ENCODE measurements around the gene KRTAP17-1.

DNA sequence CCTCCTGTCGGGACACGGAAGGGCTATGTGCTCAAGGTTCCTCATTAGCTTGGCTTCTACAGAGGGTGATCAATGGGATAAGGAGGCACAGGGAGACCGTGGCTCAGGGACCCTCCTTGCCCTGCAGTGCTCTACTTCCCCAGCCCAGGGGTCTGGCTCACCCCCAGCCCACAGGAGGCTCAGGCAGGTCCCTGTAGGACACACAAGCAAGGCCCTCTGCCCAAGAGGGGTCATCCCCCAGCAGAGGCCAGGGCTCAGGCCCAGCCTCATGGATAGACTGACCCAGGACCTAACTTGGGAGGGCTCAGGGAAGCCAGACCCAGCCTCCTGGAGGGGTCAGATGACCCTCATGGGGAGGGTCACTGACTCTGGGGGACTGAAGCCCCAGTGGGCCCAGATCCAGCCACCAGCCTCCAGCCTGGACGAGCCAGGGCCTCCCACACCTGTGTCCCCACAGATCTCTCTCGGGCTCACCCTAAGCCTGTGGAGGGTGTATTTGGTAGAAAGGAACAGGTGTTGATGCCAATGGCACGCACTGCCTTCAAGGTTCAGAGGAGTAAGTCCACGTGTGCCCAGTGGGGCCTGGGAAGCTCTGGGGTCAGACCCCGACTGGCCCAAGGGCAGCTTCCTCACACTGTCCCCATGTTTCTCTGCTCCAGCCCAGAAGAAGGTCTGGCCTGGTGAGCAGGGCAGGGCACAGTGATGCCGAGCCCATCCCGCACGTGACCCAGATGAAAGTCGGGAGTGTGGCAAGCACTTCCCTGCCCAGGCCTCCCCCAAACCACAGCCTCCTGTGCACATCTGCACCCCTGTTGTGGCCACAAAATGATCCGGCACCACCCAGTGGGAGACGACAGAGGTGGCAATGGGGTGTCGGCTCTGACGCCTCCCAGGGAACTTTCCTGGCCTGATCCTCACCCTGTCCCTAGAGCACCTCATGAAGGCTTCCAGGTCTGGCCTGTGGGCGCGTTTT lies 10.9 kb upstream of the KRTAP17-1 start:
- TF ChIP-seq CTCF (IDR thresholded peaks at IDR 0.05) (no peak), RFX5 (IDR thresholded peaks at IDR 0.05; ENCODE audit: low read length) (no peak), GABPA (IDR thresholded peaks at IDR 0.05; ENCODE audit: low read depth) (no peak)

Measured in SK-N-SH (cell line).